Stimulated activated CD4-positive, alpha-beta T cell treated with anti-CD3 and anti-CD28 coated beads, Interleukin-15, amount 100 ng/mL, for 24 hours (primary cell): ENCODE measurements around the gene PSMB10.
"Not testable (repeated sequence)": the region's sequence is repeated elsewhere in the genome, so short reads cannot be mapped to it uniquely, and the experiment has no call there.

ENCODE experiments used
- DNase-seq: peaks from one replicate; pipeline ENCODE4 v3.0.0-alpha.2; 2020

The PSMB10 gene

DNA sequence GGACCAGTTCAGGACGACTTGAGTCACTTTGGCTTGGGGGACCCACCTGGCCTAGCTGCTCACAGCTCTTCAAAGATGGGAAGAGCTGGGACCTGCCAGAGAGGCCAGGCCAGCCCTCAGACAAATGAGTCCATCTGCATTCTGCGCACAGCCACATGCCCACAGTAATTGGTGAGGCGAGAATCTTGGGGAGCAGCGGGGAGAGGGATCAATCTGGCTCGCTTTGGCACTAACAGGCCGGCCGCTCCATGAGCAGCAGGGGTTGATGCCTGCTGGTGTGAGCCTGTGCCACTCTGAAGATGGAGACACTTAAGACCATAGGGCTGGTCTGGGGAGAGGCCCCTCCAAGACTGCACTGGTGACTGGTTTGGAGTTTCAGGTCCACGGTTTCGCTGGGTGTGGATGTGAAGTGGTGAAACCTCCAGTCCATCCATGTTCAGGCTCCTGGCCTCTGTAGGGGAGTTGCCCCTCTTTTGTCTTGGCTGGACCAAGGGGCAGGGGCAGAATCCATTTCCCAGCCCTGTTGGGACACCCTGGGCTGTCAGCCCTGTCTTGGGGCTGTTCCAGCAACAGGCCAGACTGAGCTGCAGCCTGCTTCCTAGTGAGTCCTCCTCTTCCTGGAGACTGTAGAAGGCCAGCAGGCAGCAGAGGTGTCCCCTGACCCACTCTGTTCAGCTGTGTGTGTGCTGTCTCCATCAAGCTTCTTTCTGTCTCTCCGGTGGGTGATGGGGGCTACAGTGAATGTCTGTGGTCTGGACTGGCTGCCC, 12.3 kb downstream of the PSMB10 start:
- no peak for DNase-seq

DNA sequence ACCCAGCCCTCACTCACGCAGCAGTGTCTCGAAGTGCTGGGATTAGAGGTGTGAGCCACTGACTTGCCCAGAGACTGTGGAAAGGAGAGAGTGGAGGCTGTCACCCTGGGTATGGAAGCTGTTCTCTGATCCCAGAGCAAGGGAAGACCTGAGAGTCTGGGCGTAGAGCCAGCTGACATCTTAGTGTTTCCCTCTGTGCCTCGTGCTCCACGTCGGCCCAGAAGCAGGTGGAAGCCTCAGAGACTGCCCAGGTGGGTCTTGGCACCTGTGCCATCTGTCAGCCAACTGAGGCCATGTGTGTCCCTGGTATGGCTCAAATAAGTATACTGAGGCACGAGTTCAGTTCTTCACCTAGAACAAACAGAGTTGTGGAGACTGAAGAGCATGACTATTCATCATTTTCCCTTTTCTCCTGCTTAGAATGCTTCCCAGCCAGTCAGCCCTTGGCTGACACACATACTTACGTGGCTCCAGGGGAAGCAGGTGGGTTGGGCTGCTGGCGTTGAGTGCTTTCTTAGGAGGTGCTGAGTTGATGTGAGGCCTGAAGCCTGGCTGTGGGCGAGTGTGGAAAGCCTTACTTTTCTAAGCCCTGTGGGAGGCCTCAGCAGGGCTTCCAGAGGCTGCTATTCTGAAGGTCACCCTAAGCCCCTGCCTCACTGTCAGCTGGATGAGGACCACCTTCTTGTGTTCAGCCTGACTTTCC, 13.1 kb downstream of the PSMB10 start:
- no peak for DNase-seq

GRCh38 chr16:67922740-67923139, 13.9 kb downstream of the PSMB10 start:
- no peak for DNase-seq

DNA sequence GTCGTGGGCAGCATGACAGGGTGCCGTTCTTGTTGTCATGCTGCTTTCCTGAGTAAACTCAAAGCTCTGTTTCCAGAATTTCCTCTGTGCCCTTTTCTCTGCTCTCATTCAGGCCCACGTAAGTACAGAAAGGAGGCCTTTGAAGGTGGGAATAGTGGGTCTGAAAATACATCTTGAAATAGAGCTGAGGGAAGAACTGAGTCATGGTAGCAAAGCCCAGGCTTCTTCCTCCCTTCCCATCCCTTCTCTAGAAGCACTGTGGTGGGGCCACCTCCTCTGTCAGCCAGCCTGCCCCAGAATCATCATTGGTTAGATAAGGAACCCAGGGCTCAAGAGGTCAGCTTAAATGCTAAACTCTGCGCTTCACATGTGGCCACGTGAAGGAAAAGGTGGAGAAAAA, 14.4 kb downstream of the PSMB10 start:
- no peak for DNase-seq

DNA sequence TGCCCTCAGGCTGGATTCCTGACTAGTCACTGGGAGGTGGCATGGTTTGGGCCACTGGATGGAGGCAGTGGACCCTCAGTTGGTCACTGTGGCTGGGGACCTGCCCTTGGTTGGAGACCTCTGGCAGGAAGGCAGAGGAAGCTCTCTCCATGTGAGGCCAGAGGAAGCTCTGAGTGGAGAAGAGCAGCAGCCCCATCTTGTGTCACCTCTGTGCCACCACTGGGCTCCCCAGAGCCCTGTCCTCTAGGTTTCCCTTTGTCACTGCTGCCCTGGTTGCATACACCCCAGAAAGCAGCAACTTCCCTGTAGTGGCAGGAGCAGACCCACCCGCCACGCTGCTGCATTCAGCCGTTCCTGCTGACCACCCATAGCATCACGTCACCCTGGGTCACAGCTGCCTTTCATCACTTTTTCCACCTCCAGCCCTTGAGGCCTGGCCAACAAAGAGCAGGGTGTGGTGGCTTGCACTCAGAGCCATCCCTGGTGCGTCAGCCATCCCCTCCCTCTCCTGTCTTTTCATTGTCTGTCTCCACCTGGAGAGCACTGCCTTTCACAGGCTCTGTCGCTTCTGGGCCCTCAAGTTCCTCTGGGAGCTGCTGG, 16.9 kb downstream of the PSMB10 start:
- no peak for DNase-seq

DNA sequence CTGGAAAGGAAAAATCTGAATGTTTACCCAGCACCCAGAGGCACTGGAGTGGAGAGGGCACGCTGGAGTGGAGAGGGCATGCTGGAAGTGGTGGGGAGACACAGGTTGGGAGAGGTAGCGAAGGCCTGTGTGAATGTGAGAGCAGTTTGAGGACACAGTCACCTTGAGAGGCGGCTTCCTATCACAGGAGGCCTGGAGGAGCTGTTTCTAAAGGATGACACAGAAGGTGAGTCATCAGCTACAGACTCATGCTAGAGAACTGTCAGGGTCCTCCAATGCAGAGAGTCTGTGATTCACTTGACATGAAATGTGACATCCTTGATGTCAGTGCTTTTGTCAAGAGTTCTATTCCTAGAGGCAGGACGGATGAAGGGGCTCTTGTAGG, 18.8 kb downstream of the PSMB10 start:
- DNase-seq = peak; percentile 68

GRCh38 chr16:67917140-67917851, 19.4 kb downstream of the PSMB10 start:
- no peak for DNase-seq

GRCh38 chr16:67915831-67916723, 20.6 kb downstream of the PSMB10 start:
- DNase-seq = no peak

- DNase-seq = not testable (repeated sequence)
Measured at GRCh38 chr16:67915496-67915769, 21.2 kb downstream of the PSMB10 start.

DNA sequence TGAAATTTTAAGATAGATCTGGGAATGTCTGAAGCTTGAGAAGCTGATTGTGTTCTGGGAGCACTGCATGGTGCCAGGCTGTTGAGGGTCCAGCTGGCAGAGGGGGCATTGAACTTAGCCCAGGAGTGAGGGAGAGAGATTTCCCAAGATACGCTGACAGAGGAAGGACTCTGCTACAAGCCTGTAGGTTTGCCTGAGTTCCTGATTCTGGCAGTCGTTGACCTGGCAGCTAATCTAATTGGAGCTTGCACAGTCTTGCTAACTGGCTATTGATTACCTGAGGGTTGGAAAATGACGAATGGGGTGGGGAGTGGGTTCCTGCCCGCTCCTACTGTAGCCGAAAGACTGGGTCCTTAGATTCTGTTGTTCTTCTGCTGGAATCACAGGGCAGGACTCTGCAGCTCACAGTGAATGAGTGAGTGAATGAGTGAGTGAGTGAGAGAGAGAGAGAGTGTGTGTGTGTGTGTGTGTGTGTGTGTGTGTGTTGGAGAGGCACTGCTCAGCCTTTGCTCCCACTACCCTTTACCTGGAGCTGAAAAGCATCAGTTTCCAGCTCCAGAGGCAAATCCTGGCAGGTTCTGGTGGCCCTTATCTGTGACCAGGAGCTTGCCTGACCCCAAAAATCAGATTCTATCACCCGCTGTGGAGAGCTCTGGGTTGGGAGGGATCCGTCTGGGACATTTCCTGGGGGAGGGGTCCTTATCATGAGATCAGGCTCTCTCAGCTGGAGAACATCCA, 21.7 kb downstream of the PSMB10 start:
- DNase-seq = no peak

- DNase-seq = no peak
Measured at GRCh38 chr16:67910158-67910557, 26.5 kb downstream of the PSMB10 start.

DNA sequence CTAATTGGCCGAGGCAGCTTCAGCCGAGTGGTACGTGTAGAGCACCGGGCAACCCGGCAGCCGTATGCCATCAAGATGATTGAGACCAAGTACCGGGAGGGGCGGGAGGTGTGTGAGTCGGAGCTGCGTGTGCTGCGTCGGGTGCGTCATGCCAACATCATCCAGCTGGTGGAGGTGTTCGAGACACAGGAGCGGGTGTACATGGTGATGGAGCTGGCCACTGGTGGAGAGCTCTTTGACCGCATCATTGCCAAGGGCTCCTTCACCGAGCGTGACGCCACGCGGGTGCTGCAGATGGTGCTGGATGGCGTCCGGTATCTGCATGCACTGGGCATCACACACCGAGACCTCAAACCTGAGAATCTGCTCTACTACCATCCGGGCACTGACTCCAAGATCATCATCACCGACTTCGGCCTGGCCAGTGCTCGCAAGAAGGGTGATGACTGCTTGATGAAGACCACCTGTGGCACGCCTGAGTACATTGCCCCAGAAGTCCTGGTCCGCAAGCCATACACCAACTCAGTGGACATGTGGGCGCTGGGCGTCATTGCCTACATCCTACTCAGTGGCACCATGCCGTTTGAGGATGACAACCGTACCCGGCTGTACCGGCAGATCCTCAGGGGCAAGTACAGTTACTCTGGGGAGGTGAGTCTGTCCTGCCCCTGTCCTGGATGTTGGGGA, 27.5 kb downstream of the PSMB10 start:
- DNase-seq = no peak

DNA sequence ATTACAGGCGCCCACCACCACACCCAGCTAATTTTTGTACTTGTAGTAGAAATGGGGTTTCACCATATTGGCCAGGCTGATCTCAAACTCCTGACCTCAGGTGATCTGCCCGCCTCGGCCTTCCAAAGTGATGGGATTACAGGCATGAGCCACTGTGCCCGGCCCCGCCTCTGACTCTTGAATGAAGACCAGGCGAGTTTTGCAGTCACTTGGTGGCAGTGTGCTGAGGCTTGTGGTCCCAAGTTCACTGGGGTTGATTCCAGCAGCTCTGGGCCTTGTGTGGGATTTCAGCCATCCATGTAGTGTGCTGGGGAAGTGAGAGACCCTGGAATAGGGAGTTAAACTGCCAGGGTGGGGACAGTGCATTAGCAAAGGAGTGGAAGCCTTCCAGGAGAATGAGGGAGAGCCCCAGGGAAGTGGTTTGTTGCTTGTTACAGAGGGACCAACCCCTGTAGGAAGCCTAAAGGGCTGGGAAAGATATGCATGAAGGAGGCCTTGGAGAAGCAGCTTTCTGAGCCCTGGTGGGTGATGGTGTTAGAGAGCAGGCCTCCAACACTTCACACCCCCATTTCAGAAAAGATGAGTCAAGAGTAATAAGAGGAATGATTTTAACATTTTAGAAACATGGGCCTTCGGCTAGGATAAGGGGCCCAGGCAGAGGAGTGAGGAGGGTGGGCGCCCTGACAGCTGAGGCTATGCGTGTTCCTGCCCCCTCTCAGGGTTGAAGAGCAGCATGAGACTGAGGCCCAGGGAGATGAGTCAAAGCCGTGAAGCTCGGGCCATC, 29.1 kb downstream of the PSMB10 start:
- DNase-seq = no peak

DNA sequence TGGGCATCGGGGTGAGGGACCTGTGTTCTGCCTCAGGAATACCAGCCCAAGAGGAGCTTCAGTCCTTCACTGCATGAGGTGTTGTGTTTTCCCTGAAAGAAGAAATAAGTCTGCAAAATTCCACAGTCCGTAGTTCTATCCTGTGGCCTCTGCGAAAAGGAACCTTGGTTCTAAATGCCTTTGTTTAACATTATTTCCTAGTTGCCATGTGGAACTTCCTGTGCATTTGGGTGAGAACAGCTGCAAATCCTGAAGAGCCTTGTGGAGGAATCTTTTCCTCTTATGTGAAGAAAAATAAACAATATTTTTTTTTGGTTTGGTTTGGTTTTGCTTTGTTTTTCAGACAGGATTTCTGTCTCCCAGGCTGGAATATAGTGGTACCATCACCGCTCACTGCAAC, 33.8 kb downstream of the PSMB10 start:
- DNase-seq = no peak

DNA sequence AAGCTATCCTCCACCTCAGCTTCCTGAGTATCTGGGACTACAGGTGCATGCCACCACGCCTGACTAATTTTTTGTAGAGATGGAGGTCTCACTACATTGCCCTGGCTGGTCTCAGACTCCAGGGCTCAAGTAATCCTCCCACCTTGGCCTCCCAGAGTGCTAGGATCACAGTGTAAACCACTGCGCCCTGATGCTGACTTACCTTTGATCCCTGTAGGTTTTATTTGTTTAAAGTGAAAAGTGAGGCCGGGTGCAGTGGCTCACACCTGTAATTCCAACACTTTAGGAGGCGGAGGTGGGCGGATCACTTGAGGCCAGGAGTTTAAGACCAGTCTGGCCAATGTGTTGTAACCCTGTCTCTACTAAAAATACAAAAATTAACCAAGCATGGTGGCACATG, 34.9 kb downstream of the PSMB10 start:
- DNase-seq = no peak

- DNase-seq = no peak
Measured at GRCh38 chr16:67897231-67897630, 39.4 kb downstream of the PSMB10 start.

- DNase-seq = no peak
Measured at GRCh38 chr16:67893743-67894399, 42.8 kb downstream of the PSMB10 start.

GRCh38 chr16:67892899-67893742, 43.5 kb downstream of the PSMB10 start, which contains the start of gene PSKH1:
Gene PSKH1, plus strand, starts transcription at chr16:67893254. Its CDS starts 15,496 bp downstream, at chr16:67908750.
- peak; percentile 97 for DNase-seq

DNA sequence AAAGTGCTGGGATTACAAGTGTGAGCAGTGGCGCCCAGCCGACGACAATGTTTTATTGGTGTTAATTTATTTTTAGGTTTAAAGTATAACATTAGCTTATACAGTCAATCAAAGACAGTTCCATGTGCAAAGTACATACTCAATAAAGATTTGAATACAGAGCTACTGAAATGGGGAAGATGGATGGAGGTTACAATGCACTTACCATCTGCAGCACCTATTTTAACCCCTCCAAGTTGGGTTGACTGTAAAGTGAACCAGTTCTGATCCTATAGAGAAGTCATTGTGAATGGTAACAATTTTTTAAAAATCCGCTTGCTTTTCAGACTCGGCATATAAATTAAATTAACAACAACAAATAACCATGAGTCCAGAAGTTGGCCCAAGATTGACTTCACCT, 44.3 kb downstream of the PSMB10 start:
- no peak for DNase-seq
